Ureter (tissue), 1 donor: ENCODE measurements around the gene CORO2B. TPM values are rescaled to one million over a fixed set of nuclear protein-coding genes. Genes with fewer than 3 reads are reported as not detected.

ENCODE experiments used
- DNase-seq: peaks from one replicate; pipeline ENCODE4 v3.0.0-alpha.2; 2020; ENCODE audit warnings: low spot score
- total RNA-seq: library from RNA; stranded (reverse); gene quantifications from one replicate; pipeline ENCODE4 v1.2.4, GENCODE V29; 2023
- donor health status: DM: yes; HTN: yes; CAD: no.

The CORO2B gene
- total RNA-seq, 1 donor from 2014 or later = 5.4 TPM

DNA sequence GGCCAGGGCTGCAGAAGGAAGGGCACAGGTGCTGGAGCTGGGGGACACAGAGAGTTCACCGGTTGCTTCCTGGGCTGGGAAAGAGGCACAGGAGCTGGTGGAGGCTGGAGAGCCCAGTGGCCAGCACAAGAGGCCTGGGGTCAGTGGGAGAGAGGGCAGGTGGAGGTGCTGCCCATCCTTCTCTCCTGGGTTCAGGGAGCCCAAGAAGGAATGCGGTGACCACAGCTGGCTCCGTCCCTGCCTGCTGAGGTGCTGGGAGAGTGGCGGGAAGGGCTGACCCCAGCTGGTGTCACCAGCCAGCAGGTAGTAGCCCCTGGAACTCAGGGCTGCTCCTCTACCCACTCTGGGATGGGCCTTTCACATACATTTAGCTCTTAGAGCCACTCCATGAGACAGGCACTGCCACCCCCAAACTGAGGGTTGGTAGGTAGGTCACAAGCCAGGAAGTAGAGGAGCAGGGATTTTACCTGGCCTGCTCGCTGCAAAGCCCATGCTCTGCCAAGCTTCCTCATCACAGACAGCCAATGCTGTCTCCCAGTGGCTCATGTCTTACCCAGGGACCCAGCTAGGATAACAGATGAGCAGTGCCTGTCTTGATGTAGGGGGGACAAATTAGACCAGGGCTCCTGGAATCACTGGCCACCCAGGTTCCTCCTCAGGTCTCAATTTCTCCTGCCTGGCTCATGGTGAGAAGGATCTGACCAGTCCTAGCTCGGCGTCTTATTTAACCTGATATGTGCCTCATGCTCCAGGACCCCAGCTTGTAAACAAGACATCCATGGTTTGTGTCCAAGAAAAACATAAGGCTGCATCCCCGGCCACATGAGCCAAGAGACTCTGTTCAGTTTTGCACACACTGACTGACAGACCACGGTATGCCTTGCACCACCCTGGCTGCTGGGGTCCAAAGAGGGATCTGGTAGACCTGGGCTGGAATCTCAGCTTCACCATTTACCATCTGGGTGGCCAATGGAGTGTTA is 119.2 kb downstream of the CORO2B start:
- DNase-seq = no peak

DNA sequence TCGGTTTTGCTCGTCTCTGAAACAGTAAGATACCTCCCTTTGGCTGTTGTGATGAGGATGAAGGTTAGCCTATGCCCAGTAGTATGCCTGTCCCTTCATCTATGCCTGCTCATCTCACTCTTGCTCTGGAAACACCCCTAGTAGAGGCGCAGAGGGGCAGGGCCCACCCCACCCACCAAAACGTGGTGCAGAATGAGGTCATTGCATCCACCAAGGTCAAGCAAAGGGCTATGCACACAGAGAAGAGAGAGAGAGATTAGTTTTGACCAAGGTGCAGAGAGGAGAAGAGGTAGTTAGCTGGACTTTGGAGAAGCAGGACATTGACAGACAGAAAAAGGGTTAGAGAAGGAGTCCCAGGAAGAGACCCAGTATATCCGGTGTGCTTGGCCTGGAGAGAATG is 119.9 kb downstream of the CORO2B start:
- no peak for DNase-seq

DNA sequence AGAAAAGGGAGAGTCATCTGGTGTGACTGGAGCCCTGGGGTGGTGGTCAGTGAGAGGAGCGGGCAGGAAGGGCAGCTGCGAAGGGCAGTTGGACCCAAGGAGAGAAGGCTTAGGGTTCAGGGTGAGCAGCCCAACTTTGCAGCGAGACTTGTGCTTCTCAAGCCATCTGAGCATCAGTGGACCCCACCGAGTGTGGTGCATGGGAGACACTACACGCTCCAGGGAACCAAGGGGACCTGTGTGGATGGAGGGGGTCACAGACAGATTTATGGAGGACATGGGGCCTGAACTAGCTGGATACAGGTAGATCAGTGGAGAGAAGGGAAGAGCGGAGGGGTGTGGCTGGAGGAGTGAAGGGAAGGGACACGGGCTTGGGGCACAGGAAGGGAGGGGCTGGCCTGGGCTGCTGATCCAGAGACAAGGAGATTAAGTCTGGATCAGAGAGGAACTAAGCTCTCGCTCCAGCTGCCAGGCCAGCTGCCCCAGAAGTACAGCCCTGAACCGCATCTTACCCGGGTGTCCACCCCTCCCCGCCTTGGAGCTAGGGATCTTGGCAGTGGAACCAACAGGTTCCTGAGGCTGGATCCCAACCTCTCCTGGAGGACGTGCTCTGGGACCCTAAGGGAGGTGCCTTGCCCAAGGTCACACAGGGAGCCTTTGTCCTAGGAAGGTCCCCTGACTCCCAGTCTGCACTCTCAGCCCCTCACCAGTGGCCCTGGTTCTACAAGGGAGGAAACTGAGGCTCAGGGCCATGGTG is 120.5 kb downstream of the CORO2B start:
- no peak for DNase-seq

DNA sequence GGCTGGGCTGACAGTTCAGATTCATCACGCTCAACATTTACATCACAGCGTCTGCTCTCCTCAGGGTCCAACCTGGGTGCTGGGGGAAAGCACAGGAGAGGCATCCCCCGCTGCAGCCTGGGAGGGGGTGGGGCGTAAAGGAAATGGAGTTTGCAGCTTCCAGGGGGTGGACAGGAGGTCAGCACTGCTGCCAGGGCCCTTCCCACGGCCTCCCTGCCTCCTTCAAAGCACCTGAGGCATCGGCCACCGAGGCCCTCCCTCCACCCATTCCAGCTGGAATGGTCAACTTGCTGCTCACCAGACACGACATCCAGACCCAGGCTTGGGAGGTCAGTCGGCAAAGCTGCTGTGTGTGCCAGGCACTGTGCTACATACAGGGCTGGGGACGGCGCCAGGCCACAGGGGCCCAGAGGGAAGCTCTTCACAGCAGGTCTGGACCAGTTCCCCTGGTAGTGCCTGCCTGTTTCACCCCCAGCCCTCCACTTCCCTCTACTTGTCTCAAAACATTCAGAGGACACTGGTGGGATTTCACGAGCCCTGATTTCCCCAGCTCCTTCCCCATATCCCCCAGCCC is 121.2 kb downstream of the CORO2B start:
- no peak for DNase-seq

DNA sequence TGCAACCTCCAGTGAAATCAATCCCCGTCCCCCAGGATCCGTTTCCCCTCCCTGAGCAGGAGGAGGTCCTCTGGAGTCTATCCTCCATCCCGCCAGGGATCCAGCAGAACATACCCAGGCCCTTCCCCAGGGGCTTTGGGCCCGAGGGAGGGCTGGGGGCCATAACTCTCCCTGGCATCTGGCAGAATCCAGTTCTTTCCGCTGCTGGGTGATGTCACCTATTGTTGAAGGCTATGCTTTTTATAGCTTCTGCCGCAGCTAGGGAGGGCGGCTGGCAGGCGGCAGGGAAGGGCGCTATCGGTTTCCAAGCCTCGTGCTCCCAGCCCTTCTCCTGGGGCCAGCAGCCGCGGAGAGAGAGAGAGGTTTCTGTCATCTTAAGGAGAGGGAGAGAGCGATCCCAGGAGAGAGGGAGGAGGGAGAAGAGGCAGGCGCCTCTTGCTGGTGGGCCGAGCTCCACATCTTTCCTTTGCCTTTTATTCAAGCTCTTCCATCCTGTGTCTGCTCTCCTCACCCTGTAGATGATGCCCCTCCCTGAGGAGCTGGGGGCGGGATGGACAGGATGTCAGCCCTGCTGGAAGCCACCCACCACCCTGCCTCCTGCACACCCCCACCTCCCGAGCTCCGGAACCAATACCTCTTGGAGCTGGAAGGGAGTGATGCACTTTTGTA is 121.8 kb downstream of the CORO2B start:
- peak; percentile 70 for DNase-seq

DNA sequence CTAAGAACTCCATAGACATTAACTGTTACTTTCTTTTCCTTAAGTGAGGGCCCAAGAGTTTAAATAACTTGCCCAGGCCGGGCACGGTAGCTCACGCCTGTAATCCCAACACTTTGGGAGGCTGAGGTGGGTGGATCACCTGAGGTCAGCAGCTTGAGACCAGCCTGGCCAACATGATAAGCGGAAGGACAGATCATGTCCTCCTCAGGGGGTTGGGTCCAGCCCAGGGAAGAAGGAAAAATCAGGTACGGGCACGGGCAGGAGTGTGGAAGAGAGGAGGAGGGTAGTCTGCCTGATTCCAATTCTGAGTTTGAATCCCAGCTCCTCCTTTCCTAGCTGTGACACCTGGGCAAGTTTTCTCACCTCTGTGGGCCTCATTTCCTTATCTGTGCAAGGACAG is 123.1 kb downstream of the CORO2B start:
- DNase-seq = no peak

DNA sequence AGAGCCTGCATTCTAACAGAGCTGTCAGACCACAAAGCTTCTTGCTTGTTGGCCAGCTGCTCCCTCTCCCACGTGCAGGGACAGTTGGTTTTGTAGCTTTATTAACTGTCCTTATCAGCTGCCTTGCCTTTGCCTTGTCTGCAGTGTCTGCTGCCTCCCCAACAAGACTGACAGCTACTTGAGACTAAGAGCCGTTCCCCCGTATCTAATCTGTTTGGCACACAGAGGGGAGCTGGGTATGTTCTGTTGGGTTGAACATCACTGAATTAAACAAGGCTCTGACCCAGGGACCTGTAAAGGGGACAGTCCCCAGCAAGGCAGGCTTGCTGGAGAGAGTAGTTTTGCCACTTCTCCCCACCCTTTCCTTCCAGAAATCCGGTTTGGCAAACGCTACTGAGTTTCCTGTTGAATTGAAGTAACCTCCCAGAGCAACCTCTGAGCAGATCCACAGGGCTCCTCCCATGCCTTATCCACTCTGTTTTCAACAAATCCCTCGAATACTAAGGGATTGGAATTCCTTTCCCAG is 125.8 kb downstream of the CORO2B start:
- DNase-seq = peak; percentile 76

DNA sequence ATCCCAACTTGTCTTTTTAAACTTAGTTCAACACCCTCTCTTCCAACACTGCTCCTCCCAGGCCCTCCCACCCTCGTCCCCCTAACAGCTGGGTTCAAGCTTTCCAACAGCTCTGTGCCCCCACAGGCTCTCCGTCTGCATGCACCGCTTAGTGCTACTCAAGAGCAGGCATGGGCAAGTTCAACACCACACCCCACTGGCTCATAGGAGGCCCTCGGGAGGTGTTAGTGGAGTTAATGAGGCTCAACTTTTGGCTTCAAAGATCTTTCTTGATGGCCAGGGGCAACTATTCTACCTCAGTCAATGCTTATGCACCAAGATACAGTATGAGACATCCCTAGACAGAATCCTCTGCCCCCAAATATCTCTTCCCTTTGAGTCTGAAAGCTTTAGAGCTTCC is 127.5 kb downstream of the CORO2B start:
- DNase-seq = no peak

DNA sequence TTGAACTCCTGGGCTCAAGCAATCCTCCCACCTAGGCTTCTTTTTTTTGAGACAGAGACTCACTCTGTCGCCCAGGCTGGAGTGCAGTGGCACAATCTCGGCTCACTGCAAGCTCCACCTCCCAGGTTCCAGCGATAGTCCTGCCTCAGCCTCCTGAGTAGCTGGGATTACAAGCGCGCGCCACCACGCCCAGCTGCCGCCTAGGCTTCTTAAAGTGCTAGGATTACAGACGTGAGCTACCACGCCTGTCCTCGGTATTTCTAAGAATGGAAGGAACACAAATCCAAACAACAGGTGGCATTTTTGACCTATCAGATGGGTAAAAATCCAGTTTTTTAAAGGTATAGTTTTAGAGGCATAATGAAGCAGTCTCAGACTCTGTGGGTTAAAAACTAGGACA is 128.1 kb downstream of the CORO2B start:
- DNase-seq = no peak

DNA sequence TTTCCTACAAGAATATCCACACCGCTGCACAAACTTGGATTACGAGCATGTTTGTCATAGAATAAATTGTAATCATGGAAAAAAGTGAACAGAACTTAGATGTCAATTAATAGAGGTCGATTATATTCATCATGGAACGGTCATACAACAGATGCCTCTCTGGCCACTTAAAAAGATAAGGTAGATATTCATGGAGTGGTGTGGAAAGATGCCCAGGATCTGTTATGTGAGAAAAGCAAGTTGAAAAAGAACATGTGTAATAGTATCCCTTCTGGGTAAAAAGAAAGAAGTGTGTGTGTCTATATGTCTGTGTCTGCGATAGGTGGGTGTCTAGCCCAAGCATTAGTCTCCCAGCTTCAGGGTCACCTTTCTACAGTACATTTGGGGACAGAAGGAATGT is 128.6 kb downstream of the CORO2B start:
- DNase-seq = no peak

DNA sequence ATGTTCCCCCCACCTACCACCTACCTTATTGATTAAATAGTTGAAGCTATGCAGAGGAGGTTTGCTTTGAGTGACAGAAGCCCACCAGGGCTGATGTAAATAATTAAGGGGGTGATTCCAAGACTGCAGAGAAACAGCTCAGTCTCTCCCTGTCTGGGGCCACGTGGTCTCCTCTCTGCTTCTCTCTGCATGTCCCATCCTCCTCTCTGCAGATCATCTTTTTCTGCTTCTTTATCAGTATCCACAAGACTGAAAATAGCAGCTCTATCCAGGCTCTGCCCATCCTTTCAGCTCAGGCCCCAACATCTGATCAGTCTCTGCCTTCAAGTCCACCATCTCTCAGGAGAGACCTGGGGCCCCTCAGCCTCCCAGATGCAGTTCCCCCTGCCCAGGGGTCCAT is 131.1 kb downstream of the CORO2B start:
- DNase-seq = no peak

DNA sequence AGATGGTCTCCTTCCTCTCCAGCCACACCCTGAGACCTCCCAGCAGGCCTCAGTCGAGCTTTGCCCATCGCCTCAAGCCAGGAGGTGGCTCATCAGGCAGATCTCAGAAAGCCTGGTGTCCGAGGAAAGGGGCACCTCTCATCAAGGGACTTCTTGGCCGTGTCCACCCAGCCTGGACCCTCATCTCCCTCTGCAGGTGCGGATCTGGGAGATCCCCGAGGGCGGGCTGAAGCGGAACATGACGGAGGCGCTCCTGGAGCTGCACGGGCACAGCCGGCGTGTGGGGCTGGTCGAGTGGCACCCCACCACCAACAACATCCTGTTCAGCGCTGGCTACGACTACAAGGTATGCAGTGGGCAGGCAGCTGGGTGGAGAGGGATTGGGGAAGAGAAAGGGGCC is 131.7 kb downstream of the CORO2B start:
- DNase-seq = no peak

DNA sequence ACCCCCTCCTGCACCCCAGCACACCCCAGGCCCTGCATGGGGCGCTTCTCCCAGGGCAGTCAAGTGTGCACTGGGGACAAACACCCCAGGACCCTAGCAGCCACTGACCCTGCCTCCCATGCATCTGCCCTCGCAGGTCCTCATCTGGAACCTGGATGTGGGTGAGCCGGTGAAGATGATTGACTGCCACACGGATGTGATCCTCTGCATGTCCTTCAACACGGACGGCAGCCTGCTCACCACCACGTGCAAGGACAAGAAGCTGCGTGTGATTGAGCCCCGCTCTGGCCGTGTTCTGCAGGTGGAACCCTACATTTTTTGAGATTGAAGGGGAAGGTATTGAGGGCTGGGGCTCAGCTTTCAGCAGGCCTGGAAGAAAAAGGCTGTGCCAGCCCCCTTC is 132.6 kb downstream of the CORO2B start:
- no peak for DNase-seq

DNA sequence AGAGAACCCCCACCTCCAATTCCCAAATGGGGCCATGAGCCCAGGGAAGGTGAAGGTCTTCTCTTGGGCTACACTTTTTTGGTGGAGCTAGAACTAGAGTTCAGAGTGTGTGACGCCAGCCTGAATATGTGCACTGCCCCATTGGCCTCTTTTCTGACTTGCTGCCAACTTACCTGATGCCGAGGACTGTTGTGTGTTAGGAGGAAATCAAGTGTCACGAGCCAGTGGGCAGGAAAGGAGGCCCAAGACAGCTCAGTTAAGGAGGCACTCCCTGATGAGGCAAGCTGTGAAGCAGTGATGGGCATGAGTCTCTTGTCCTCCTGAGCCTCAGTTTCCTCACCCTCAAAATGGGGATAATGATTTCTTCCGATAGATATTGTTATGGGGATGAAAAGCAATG is 134.1 kb downstream of the CORO2B start:
- DNase-seq = no peak

DNA sequence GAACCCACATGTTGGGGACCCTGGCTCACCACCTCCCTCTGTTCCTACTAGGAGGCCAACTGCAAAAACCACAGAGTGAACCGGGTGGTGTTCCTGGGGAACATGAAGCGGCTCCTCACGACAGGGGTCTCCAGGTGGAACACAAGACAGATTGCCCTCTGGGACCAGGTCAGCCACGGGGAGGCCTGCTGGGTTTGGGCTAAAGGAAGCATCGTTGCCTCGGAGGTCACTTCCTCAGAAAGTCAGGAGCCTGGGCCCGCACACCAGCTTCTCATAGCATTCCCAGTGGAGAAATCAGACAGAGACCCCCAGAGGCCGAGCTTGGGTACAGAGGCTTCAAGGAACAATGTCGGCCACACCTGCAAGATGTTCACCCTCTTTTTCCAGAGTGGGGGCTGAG is 135.1 kb downstream of the CORO2B start:
- DNase-seq = no peak

DNA sequence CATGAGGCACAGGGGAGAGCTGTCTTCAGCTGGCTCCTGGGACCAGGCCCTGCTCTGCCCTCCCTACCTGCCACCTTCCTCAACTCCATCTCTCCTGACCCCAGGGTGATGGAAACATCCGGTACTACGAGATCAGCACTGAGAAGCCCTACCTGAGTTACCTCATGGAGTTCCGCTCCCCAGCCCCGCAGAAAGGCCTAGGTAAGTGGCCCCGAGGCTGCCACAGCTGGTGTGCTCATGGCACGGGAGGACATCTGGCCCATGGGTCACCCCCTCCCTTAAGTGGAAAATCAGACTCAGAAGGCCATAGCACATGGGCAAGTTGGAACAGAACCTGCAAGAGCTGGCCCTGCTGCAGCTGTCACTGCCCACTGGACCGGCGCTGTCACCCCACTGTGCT is 136.3 kb downstream of the CORO2B start:
- DNase-seq = no peak

DNA sequence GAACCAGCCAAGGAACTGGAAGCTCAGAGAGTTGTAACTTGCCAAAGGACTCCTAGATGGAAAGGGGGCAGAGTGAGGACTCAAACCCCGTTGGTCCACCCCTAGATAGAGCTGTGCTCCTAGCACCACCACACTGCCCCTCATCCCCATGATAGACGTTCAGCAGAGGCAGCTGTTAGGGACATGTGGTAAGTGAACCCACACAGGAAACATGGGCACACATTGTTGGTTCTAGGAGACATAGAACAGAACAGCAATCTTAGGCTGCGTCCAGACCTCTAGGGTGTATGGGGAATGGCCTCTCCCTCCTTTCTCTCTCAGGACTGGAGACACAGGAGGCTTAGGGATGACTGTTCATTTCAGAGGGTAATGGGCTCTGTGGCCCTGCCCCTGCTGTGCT is 139.2 kb downstream of the CORO2B start:
- DNase-seq = no peak

DNA sequence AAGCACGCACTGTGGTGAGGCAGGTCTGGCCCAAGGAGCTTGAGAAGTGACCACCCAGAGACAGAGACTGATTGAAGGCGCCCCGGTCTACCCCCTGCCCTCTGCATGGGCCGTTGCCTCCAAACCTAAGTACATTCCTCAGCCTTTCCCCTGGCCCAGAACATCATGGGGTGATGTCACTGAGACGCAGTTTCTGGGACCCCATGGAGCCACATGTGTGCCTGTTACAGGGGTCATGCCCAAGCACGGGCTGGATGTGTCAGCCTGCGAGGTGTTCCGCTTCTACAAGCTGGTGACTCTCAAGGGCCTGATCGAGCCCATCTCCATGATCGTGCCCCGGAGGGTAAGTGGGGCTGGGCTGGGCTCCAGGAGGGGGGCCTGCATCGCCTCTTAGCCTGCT is 139.7 kb downstream of the CORO2B start:
- no peak for DNase-seq

DNA sequence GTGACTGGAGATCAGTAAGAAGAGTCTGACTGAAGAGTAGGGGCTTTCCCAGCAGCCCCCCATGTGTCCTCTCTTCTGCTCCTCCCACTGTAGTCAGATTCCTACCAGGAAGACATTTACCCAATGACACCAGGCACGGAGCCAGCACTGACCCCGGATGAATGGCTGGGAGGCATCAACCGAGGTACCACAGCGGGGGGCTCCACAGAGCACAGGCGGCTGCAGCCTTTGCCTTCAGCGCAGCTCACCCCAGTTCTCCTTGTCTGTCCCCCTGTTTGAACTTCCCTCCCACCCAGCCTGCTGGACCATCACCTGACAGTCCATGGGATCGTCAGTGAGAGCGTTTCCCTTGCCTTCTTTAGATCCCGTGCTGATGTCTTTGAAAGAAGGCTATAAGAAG is 140.3 kb downstream of the CORO2B start:
- no peak for DNase-seq

DNA sequence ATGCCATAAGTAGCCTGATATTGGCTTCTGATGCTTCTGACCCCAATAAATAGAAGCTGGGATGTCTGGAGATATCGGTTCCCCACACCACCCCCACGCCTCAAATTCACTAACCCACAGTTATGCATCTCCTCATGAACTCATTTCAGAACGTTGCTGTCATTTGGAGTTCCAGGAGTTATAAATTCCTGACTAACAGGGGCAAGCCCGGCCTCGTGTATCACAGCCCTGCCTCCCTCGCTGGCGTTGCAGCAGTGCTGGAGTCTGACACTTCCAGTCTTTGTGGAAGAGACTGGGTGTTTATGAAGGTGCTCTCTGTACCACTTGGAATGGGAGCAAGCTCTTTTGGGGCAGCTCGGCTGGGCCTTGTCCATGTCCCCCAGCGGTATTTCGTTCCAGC is 140.9 kb downstream of the CORO2B start:
- DNase-seq = no peak

DNA sequence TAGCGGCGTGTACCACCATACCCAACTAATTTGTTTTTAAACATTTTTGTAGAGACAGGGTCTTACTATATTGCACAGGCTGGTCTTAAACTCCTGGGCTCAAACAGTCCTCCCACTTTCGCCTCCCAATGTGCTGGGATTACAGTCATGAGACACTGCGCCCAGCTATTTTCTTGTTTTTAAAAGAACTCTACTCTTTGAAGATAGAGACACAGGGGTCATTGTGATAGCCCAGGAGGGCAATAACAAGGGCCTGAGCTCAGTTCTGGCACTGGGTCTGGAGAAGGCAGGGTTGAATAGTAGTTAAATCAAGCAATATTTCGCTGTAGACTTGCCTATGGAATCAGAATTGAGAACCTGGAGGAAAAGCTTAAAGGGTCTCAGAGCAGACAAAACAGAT is 143.1 kb downstream of the CORO2B start:
- DNase-seq = no peak

DNA sequence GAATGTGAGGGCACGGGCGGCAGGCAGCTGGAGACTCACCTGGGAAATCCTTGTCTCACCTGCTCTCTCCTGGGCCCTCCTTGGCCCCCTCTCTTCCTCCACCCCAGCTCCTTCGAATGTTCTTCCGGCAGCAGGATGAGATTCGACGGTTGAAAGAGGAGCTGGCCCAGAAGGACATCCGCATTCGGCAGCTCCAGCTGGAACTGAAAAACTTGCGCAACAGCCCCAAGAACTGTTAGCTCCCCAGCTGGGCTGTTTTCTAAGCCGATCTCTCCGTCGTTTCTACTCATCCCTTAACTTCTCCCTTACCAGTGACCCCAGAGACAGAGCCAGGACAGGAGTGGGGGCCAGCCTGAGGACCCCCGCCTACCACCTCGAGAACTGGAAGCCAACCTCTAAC is 146.9 kb downstream of the CORO2B start:
- DNase-seq = peak; percentile 59
